Measurements from ENCODE around the gene AGXT2. TPM values are rescaled to one million over a fixed set of nuclear protein-coding genes. Genes with fewer than 3 reads are reported as not detected.

AGXT2 gene, protein sequence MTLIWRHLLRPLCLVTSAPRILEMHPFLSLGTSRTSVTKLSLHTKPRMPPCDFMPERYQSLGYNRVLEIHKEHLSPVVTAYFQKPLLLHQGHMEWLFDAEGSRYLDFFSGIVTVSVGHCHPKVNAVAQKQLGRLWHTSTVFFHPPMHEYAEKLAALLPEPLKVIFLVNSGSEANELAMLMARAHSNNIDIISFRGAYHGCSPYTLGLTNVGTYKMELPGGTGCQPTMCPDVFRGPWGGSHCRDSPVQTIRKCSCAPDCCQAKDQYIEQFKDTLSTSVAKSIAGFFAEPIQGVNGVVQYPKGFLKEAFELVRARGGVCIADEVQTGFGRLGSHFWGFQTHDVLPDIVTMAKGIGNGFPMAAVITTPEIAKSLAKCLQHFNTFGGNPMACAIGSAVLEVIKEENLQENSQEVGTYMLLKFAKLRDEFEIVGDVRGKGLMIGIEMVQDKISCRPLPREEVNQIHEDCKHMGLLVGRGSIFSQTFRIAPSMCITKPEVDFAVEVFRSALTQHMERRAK
- not detected for total RNA-seq
- polyA plus RNA-seq: not detected
- long read RNA-seq, donor 1: 0 reads
- long read RNA-seq, donor 2: 0 reads

- no peaks in the 10 kb centered on the region for H3K36me3 ChIP-seq (ENCODE audit: control insufficient read depth in 1 of 2, insufficient read depth in 2 of 2, low read length in 1 of 2)
- H3K4me3 ChIP-seq (ENCODE audit: low read length in 2 of 2): no peak within 1 kb of the TSS
- no peaks in the 10 kb centered on the region for H3K27me3 ChIP-seq (ENCODE audit: control insufficient read depth in 1 of 2, insufficient read depth in 2 of 2, low read length in 1 of 2)
- no peak for DNase-seq
- no peak within 1 kb of the TSS for H3K27ac ChIP-seq (ENCODE audit: low read depth in 1 of 2, low read length in 2 of 2)
- H3K4me1 ChIP-seq (ENCODE audit: control insufficient read depth in 1 of 2, insufficient read depth in 2 of 2, low read length in 2 of 2): no peaks in the 10 kb centered on the region
- H3K9me3 ChIP-seq (ENCODE audit: control insufficient read depth, low read length): no peaks in the 10 kb centered on the region
- WGBS, 2 donors: 72 to 82% methylated on average over 8 of the region's 8 CpGs
- intact Hi-C loops (cut with DNase I): no loop called here
- ATAC-seq (ENCODE audit: low FRiP score): no peak
Observed at GRCh38 chr5:35047785-35048404, at the start of gene AGXT2. TSS of gene AGXT2 (minus strand) at chr5:35047949. CDS start at chr5:35047892, 57 bp downstream.

DNA sequence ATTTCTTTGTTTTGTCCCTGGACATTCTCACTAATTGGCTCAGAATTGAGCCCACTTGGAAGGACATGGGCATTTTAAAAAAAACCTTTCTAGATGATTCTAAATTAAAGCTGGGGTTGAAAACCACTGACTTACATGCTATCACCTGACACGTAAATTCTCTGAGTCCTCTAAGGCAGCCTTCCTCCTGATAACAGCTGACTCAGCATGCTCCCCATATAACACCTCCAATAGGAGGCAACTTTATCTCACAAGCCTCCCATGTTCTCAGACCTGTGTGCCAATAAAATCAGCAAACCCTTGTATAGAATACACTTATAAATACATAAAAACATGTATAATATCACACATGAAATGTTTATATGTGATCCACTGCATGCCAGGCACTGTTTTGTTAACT lies 49.2 kb upstream of the AGXT2 start:
- no peak overlapping the region for H3K4me3 ChIP-seq (ENCODE audit: low read length in 2 of 2)
- peaks cover 1% of the 10 kb centered on the region for H3K9me3 ChIP-seq (ENCODE audit: control insufficient read depth, low read length)
- intact Hi-C loops (cut with DNase I): no loop called here
- no peak for DNase-seq
- ATAC-seq (ENCODE audit: low FRiP score): no peak
- H3K4me1 ChIP-seq (ENCODE audit: control insufficient read depth in 1 of 2, insufficient read depth in 2 of 2, low read length in 2 of 2): no peaks in the 10 kb centered on the region
- H3K27ac ChIP-seq (ENCODE audit: low read depth in 1 of 2, low read length in 2 of 2): no peak overlapping the region
- WGBS, 2 donors: 64 to 79% methylated on average over 1 of the region's 1 CpG
- no peaks in the 10 kb centered on the region for H3K36me3 ChIP-seq (ENCODE audit: control insufficient read depth in 1 of 2, insufficient read depth in 2 of 2, low read length in 1 of 2)
- H3K27me3 ChIP-seq (ENCODE audit: control insufficient read depth in 1 of 2, insufficient read depth in 2 of 2, low read length in 1 of 2): no peaks in the 10 kb centered on the region

- Histone ChIP-seq H3K4me1 (ENCODE audit: control insufficient read depth in 1 of 2, insufficient read depth in 2 of 2, low read length in 2 of 2) (no peaks in the 10 kb centered on the region), H3K9me3 (ENCODE audit: control insufficient read depth, low read length) (peaks cover 1% of the 10 kb centered on the region), H3K27ac (ENCODE audit: low read depth in 1 of 2, low read length in 2 of 2) (no peak overlapping the region), H3K36me3 (ENCODE audit: control insufficient read depth in 1 of 2, insufficient read depth in 2 of 2, low read length in 1 of 2) (no peaks in the 10 kb centered on the region), H3K27me3 (ENCODE audit: control insufficient read depth in 1 of 2, insufficient read depth in 2 of 2, low read length in 1 of 2) (no peaks in the 10 kb centered on the region), H3K4me3 (ENCODE audit: low read length in 2 of 2) (no peak overlapping the region)
- DNase-seq (no peak), ATAC-seq (ENCODE audit: low FRiP score) (no peak)
- WGBS, 2 donors: 36 to 40% methylated on average over 3 of the region's 3 CpGs
- intact Hi-C loops (cut with DNase I): no loop called here
Observed at GRCh38 chr5:35096216-35096615, 48.5 kb upstream of the AGXT2 start.

GRCh38 chr5:35095366-35095765 lies 47.6 kb upstream of the AGXT2 start:
- no peak for DNase-seq
- Histone ChIP-seq H3K36me3 (ENCODE audit: control insufficient read depth in 1 of 2, insufficient read depth in 2 of 2, low read length in 1 of 2) (no peaks in the 10 kb centered on the region), H3K27ac (ENCODE audit: low read depth in 1 of 2, low read length in 2 of 2) (no peak overlapping the region), H3K4me3 (ENCODE audit: low read length in 2 of 2) (no peak overlapping the region), H3K27me3 (ENCODE audit: control insufficient read depth in 1 of 2, insufficient read depth in 2 of 2, low read length in 1 of 2) (no peaks in the 10 kb centered on the region), H3K9me3 (ENCODE audit: control insufficient read depth, low read length) (peaks cover 1% of the 10 kb centered on the region), H3K4me1 (ENCODE audit: control insufficient read depth in 1 of 2, insufficient read depth in 2 of 2, low read length in 2 of 2) (no peaks in the 10 kb centered on the region)
- intact Hi-C loops (cut with DNase I): no loop called here
- no peak for ATAC-seq (ENCODE audit: low FRiP score)
- 61 to 64% methylated on average over 3 of the region's 3 CpGs for WGBS, 2 donors

DNA sequence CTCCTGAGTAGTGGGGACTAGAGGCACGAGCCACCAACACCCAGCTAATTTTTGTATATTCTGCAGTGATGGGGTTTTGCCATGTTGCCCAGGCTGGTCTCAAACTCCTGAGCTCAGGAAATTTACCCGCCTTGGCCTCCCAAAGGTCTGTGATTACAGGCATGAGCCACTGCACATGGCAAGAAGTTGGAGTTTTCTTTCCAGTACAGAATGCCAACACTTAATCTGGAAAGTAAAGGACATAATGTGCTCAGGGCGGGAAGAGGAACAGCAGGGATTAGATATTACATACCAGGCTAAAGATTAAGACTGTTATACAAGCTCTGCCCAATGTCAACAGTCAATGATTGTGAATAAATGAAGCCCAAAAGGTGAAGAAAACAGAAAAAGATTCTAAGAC lies 47.2 kb upstream of the AGXT2 start:
- Histone ChIP-seq H3K4me1 (ENCODE audit: control insufficient read depth in 1 of 2, insufficient read depth in 2 of 2, low read length in 2 of 2) (no peaks in the 10 kb centered on the region), H3K9me3 (ENCODE audit: control insufficient read depth, low read length) (peaks cover 1% of the 10 kb centered on the region), H3K27ac (ENCODE audit: low read depth in 1 of 2, low read length in 2 of 2) (no peak overlapping the region), H3K36me3 (ENCODE audit: control insufficient read depth in 1 of 2, insufficient read depth in 2 of 2, low read length in 1 of 2) (no peaks in the 10 kb centered on the region), H3K27me3 (ENCODE audit: control insufficient read depth in 1 of 2, insufficient read depth in 2 of 2, low read length in 1 of 2) (no peaks in the 10 kb centered on the region), H3K4me3 (ENCODE audit: low read length in 2 of 2) (no peak overlapping the region)
- ATAC-seq (ENCODE audit: low FRiP score): no peak
- no peak for DNase-seq
- 32 to 43% methylated on average over 3 of the region's 3 CpGs for WGBS, 2 donors
- intact Hi-C loops (cut with DNase I): loop anchor here in 1 of 2 donors (5.0 kb wide), 1 partner anchor 87 kb away; no protein-coding TSS in a partner anchor

- no peak overlapping the region for H3K27ac ChIP-seq (ENCODE audit: low read depth in 1 of 2, low read length in 2 of 2)
- no peaks in the 10 kb centered on the region for H3K4me1 ChIP-seq (ENCODE audit: control insufficient read depth in 1 of 2, insufficient read depth in 2 of 2, low read length in 2 of 2)
- H3K4me3 ChIP-seq (ENCODE audit: low read length in 2 of 2): no peak overlapping the region
- WGBS, 2 donors: 57 to 58% methylated on average over 2 of the region's 2 CpGs
- H3K36me3 ChIP-seq (ENCODE audit: control insufficient read depth in 1 of 2, insufficient read depth in 2 of 2, low read length in 1 of 2): no peaks in the 10 kb centered on the region
- intact Hi-C loops (cut with DNase I): loop anchor here in 1 of 2 donors (5.0 kb wide), 1 partner anchor 90 kb away; no protein-coding TSS in a partner anchor
- H3K27me3 ChIP-seq (ENCODE audit: control insufficient read depth in 1 of 2, insufficient read depth in 2 of 2, low read length in 1 of 2): no peaks in the 10 kb centered on the region
- H3K9me3 ChIP-seq (ENCODE audit: control insufficient read depth, low read length): no peaks in the 10 kb centered on the region
- DNase-seq (no peak), ATAC-seq (ENCODE audit: low FRiP score) (no peak)
Observed at GRCh38 chr5:35092703-35093102, 45.0 kb upstream of the AGXT2 start.

DNA sequence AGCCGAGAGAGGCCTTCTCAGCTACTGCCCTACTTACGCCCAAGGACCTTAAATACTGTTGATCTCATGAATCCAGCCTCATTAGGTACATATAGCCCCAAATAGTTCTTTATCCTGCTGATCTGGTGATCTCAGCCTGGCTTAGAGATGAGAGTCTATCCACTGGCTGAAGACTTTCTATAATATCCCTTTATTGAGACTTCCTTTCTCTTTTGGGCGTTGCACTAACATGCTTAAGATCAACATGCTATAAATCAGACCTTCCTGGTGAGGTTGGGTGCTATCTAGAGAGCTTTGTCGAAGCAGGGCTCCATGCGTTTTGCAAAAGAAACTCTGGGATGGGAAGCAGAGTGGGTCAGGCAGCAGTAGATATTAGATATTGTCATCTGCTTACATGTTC lies 44.0 kb upstream of the AGXT2 start:
- ATAC-seq (ENCODE audit: low FRiP score): no peak
- 78 to 83% methylated on average over 5 of the region's 5 CpGs for WGBS, 2 donors
- H3K36me3 ChIP-seq (ENCODE audit: control insufficient read depth in 1 of 2, insufficient read depth in 2 of 2, low read length in 1 of 2): no peaks in the 10 kb centered on the region
- H3K27ac ChIP-seq (ENCODE audit: low read depth in 1 of 2, low read length in 2 of 2): no peak overlapping the region
- intact Hi-C loops (cut with DNase I): loop anchor here in 1 of 2 donors (5.0 kb wide), 1 partner anchor 91 kb away; no protein-coding TSS in a partner anchor
- DNase-seq: no peak
- no peak overlapping the region for H3K4me3 ChIP-seq (ENCODE audit: low read length in 2 of 2)
- H3K9me3 ChIP-seq (ENCODE audit: control insufficient read depth, low read length): no peaks in the 10 kb centered on the region
- H3K27me3 ChIP-seq (ENCODE audit: control insufficient read depth in 1 of 2, insufficient read depth in 2 of 2, low read length in 1 of 2): no peaks in the 10 kb centered on the region
- no peaks in the 10 kb centered on the region for H3K4me1 ChIP-seq (ENCODE audit: control insufficient read depth in 1 of 2, insufficient read depth in 2 of 2, low read length in 2 of 2)

DNA sequence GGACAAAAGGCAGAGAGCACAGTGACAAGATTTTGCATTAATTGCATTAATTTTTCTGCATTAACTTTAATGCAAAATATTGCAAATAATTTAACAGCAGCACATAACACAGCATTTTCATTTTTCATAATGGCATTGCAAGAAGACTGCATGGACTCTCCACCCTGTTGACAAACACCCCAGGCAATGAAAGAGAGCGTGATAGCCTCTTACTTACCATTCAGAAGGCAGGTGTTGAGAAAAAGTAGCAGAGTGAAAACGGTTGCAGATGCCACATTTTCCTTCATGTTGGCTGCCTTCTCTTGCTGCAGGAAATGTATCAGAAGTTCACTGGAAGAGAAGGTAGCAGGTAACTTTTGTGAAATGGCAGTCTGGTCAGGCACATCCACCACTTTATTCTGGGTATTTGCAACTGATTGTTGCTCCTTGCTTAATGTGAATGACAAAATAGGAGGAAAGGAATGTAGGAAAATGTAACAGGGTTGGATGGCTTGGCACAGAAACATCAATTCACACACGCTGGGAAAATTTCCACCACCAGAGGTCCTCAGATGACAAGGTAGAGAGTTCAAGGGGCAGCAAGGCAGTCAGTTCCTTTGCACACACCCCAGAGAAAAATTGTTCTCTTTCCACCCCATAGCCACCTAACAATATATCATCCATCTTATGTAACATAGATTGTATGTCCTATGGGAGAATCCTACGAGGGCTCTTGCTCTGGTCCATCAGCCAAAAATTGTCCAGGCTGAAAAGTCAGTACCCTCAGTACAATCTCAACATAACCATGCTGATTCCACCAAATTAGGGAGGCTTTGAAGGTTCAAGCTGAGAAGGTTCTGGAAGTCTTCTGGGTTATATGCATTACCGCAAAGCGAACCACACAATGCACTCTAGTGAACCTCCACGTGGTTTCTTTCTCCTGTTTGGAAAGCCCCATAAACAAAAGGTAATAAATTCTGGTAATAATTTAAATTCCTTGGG lies 41.9 kb upstream of the AGXT2 start:
- Histone ChIP-seq H3K27me3 (ENCODE audit: control insufficient read depth in 1 of 2, insufficient read depth in 2 of 2, low read length in 1 of 2) (no peaks in the 10 kb centered on the region), H3K4me3 (ENCODE audit: low read length in 2 of 2) (no peak overlapping the region), H3K36me3 (ENCODE audit: control insufficient read depth in 1 of 2, insufficient read depth in 2 of 2, low read length in 1 of 2) (no peaks in the 10 kb centered on the region), H3K27ac (ENCODE audit: low read depth in 1 of 2, low read length in 2 of 2) (no peak overlapping the region), H3K9me3 (ENCODE audit: control insufficient read depth, low read length) (no peaks in the 10 kb centered on the region), H3K4me1 (ENCODE audit: control insufficient read depth in 1 of 2, insufficient read depth in 2 of 2, low read length in 2 of 2) (no peaks in the 10 kb centered on the region)
- intact Hi-C loops (cut with DNase I): loop anchor here (5.0 kb wide), 2 partner anchors 93 to 838 kb away; no protein-coding TSS in a partner anchor
- DNase-seq (no peak), ATAC-seq (ENCODE audit: low FRiP score) (peak; percentile 58)
- WGBS, 2 donors: 68 to 69% methylated on average over 7 of the region's 7 CpGs
